Measurements from ENCODE around the gene NINJ2.
"Not testable (repeated sequence)": the region's sequence is repeated elsewhere in the genome, so short reads cannot be mapped to it uniquely, and the experiment has no call there.

Gene NINJ2

GRCh38 chr12:639988-640387 is 23.3 kb downstream of the NINJ2 start:
- DNase-seq, result peak; percentile 50

GRCh38 chr12:639566-639965 is 23.7 kb downstream of the NINJ2 start:
- peak; percentile 58 for DNase-seq

DNA sequence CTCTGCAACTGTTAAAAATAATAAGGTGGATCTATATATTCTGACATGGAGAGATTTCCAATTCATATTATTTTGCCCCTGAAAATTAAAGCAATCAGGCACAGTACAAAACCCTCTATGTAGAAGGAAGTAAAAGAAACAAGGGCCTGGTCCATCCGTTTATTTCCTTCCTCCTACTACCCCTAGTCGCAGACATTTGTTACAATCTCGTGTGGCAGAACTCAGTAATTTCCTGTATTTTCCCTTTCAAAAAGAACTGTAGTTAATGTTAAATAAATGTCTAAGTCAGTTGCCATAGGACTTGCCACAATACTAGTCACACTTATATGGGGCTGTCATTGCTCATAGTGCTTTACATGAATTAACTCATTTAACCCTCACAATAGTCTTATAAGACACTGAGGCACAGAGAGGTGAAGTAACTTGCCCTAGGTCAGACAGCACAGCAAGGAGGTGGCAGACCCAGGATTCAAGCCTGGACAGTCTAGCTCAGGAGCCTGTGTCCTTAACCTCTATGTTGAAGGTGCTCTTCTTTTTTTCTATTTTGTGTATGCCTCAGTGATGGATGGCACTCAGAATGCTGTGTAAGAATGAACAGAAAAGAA is 24.2 kb downstream of the NINJ2 start:
- peak; percentile 61 for DNase-seq

DNA sequence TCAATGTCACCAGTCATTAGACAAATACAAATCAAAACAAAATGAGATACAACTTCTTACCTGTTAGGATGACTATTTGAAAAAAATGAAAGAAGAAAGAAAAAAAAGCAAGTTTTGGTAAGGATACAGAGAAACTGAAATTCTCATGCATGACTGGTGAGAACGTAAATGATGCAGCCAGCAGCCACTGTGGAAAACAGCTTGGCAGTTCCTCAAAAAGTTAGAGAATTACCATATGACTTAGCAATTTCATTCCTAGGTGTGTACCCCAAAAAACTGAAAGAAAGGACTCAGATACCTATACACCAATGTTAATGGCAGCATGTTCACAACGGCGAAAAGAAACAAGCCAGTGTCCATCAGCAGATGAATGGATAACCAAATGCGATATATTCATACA is 26.6 kb downstream of the NINJ2 start:
- DNase-seq, result no peak

GRCh38 chr12:633731-634130 is 29.5 kb downstream of the NINJ2 start:
- DNase-seq, result no peak

GRCh38 chr12:632102-632696 is 31.0 kb downstream of the NINJ2 start:
- peak; percentile 39 for DNase-seq

- peak; percentile 89 for DNase-seq
These were observed 32.3 kb downstream of the NINJ2 start for GRCh38 chr12:630656-631632.

DNA sequence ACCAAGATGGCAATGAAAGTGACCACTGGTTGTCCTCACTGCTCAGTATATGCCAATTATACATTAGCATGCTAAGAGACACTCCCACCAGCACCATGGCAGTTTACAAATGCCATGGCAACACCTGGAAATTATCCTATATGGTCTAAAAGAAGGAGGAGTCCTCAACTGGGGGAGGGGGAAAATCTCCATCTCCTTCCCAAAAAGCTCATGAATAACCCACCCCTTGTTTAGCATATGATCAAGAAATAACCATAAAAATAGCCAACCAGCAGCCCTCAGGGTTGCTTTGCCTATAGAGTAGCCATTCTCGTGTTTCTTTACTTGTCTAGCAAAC is 34.5 kb downstream of the NINJ2 start:
- DNase-seq, result not testable (repeated sequence)

DNA sequence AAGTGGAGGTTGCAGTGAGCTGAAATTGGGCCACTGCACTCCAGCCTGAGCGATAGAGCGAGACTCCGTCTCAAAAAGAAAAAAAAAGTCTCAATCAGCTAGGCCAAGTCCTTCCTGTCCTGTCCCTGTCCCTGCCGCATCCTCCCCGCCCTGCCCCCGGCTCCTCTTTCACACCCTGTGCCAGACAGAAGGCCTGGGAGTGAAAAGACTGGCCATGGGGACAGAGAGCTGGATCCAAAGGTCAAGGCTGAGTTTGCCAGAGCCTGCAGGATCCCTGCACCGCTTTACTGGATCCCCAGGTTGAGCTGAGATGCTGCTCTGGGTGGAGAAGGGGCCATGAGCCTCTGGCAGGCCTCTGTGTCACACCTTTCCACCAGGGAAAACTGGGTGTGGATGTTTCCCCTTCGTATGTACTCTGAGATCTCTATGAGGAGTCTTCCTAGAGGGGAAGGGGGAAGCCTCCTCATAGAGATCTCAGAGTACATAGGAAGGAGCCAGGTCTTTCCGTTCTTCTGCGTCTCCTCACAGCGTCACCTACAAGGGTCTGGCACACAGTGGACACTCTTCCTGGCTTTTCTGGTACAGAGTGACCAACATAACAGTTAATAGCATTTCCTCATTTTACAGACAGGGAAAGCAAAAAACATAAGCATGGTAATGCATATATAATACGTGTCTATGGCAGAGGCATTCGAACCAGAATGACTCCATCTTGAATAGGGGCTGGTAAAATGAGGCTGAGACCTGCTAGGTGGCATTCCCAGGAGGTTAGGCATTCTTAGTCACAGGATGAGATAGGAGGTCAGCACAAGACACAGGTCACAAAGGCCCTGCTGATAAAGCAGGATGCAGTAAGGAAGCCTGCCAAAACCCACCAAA is 35.1 kb downstream of the NINJ2 start:
- peak; percentile 33 for DNase-seq

- no peak for DNase-seq
These were observed 36.0 kb downstream of the NINJ2 start for GRCh38 chr12:627285-627684.

DNA sequence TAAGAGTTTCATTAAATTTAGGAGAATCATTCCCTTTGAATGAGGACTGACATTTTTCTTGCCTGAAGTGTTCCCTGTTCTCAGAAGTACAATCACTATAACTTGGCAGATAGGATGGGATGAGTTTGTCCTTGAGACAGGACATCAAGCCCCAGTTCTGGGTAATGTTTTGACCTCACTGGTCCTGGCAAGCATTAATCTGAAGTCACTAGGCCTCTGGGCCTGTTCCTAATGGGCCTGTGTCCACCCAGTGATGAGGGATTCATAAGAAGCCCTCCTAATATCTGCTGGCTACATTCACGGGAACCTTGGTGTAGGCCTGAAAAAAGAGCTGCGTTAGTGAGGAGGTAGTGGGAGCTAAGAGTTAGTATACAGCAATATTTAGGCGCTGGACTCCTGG is 37.2 kb downstream of the NINJ2 start:
- peak; percentile 21 for DNase-seq

DNA sequence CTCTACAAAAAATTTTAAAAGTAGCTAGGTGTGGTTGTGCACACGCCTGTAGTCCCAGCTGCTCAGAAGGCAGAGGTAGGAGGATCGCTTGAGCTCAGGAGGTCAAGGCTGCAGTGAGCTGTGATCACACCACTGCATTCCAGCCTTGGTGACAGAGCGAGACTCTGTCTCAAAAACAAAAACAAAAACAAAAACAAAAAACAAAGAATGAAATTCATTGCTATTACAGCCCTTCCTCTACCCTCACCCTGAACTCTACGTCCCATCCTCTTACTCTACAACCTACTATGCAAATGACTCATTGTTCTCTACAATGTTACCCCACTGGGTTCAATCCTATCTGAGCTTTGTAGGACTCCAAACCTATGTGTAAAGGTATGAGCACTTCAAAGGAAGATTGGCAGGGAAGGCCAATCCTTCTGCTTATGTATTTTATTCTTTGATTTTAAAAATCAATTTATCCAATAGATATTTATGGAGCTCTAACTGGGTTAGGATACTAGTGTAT is 39.3 kb downstream of the NINJ2 start:
- no peak for DNase-seq

DNA sequence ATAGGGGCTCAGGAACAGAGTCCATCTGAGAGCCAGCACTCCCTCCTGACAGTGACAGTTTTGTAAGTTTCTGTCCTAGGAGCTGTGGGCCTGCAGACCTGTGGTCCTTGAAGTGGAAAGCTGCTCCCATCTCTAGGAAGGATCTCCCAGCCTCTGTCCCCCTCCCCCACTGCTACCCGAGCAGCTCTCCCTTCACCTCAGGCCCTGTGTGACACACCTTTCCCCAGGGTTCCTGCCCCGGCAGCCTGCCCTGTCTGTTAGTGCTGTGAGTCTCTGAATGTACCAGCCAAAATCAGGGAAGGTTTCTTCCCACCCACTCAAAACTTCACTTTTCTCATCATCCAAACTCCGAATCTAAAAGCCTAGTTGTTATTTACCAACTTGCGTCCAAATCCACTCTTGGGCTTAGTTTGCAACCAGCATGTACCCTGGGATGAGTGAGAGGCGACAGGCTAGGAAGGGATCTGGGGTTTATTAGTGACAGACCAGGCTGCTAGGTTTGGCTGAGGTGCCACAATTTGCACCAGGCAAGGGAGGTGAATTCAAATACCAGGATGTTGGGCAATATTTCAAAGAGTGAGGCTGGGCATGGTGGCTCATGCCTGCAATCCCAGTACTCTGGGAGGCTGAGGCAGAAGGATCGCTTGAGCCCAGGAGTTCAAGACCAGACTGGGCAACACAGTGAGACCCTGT is 39.9 kb downstream of the NINJ2 start:
- DNase-seq, result no peak

DNA sequence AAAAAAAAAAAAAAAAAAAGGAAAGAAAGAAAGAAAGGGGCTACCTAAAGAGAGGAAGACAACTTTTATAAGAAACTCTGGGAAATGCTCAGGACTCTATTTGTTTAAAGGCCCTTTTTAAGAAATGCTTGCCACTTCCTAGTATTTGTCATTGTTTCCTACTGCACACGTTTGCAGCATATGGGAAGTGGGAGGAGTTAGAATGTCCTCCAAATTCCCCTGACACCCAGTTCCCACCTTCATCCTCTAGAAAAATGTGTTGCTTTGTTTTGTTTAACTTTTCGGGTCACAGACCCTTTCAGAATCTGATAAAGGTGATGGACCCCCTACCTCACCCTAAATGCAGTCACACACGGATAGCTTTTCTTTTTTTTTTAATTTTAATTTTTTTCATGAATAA is 40.8 kb downstream of the NINJ2 start:
- DNase-seq, result no peak

DNA sequence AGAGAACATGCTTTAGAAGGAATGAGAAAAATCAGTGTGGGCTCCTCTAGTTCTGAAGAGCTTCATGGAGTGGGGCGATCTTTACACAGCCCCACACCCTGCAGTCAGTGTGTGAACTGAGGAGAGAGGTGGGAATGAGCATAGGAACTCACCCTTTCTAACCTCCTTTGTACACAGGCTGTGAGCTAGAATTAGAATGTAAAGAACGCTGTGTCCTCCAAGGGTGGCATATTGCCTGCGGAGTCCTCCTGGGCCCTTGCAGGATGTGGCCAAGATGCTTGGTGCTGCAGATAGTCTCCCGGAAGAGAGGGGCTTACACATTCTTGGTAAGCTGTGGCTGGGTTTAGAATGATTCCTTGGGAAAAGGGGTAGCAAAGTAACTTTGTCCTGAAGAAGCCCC is 43.9 kb downstream of the NINJ2 start:
- DNase-seq, result no peak

GRCh38 chr12:618605-619004 is 44.6 kb downstream of the NINJ2 start:
- DNase-seq, result no peak

- DNase-seq, result no peak
These were observed 45.8 kb downstream of the NINJ2 start for GRCh38 chr12:617304-617915.

GRCh38 chr12:615620-616019 is 47.6 kb downstream of the NINJ2 start:
- no peak for DNase-seq

DNA sequence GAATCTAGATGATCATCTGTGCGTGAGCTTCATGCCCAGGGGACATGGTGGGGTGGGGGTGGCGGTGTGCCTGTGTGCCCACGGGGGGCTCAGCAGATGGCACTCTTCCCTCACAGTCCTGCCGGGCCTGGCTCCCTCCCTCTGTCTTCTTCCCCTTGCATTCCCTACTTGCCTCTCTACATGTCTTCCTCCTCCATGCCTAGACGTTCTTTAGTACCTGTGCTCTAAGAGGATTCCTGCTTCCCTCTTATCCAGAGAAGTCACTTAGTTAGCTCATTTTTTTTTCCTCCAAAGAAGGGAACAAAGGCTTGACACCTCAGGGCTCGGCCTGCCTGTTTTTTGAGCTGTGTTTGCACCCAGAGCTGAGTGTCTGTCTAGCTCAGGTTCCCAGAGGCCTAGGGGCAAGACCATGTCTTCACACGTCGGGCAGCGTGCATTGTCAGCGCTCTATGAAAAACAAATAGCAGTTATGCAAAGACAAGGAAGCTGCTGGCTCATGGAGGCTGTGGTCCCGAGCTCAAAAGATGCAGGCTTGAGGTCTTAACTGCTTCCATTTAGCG is 48.8 kb downstream of the NINJ2 start:
- DNase-seq, result peak; percentile 73

DNA sequence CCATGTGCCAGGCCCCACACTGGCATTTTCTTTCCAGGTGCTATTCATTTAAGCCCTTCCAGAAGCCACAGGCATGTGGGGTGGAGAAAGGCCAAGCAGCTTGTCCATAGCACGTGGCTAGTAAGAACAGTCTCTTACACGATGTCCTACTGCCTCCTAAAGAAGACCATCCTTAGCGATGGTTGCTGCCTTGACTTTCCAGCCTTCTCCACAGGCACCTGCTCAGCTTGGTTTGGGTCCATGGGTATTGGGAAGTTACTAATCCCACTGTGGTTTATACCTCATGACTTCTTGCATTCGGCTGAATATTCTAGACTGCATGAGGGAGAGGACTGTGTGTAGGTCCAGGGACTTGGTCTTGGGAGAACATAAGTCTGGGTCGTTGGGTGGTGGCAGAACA is 49.2 kb downstream of the NINJ2 start:
- no peak for DNase-seq

DNA sequence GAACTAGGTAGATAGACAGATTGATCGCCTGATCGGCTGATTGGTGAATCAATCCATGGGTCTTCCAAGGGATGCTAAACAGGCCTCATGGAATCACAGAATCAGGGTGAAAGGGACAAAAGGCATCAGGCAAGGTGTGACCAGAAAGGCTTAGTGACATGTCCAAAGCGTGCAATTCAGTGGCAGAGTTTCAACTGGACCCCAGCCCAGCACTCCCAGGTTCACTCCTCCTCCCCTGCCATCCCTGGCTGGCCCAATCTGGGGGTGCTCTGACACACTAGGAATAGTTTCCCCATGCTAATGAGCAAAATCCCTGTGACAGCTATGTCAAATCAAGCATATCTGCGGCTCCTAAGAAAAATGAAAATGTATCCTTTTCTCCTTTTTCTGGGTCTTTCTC is 50.4 kb downstream of the NINJ2 start:
- DNase-seq, result no peak

Measured in activated effector memory CD4-positive, alpha-beta T cell treated with anti-CD3 and anti-CD28 coated beads, Interleukin-2, amount 50 U/mL, for 16 hours (primary cell).